CD4-positive, alpha-beta memory T cell (primary cell): Measurements from ENCODE around the gene ZNF423. TPM values are rescaled to one million over a fixed set of nuclear protein-coding genes. Genes with fewer than 3 reads are reported as not detected.

Experiments used
- CTCF ChIA-PET: fragments of 350-600 bp; sonication (Branson Sonifier 250); formaldehyde crosslinking; loops from one replicate; lab custom pipeline; 2021; ENCODE audit warnings: inconsistent platforms; ENCODE audit not compliant: partially characterized antibody; lab: Charles Lee
- POLR2A ChIA-PET: fragments of 350-600 bp; sonication (Branson Sonifier 250); formaldehyde crosslinking; loops from one replicate; lab custom pipeline; 2021; ENCODE audit not compliant: partially characterized antibody; lab: Charles Lee
- DNase-seq, 5 donors: peaks; one replicate each; pipeline versions ENCODE4 v3.0.0 to v3.0.0-alpha.2; 2020 to 2022; ENCODE audit warnings: mixed read lengths in 1 of 5
- H3K27ac ChIP-seq: one replicate; pipeline ENCODE4 v1.7.0; 2013; ENCODE audit warnings: low read depth, low read length
- H3K27me3 ChIP-seq: 2 replicates; pipeline ENCODE4 v1.7.0; 2013; ENCODE audit warnings: mild to moderate bottlenecking, low read length, moderate library complexity; ENCODE audit not compliant: insufficient read depth
- H3K36me3 ChIP-seq: 2 replicates; pipeline ENCODE4 v1.7.0; 2013; ENCODE audit warnings: mild to moderate bottlenecking, low read length, moderate library complexity; ENCODE audit not compliant: insufficient read depth
- H3K4me1 ChIP-seq: 2 replicates; pipeline ENCODE4 v1.7.0; 2013; ENCODE audit warnings: mild to moderate bottlenecking, low read length, moderate library complexity; ENCODE audit not compliant: insufficient read depth
- H3K4me3 ChIP-seq, 2 donors: one replicate each; pipeline ENCODE4 v1.7.0; 2013; ENCODE audit warnings: low read length in 2 of 2, mild to moderate bottlenecking in 1 of 2
- H3K9me3 ChIP-seq, 2 donors: one replicate each; pipeline ENCODE4 v1.7.0; 2013; ENCODE audit warnings: low read length in 2 of 2, control low read depth in 1 of 2; ENCODE audit not compliant: control insufficient read depth in 1 of 2
- H3K27ac Mint-ChIP-seq, 7 donors: one replicate each; pipeline ENCODE4 v1.8.0; 2020 to 2021; ENCODE audit warnings: mixed read lengths in 7 of 7, mild to moderate bottlenecking in 6 of 7, inconsistent platforms in 3 of 7, moderate library complexity in 3 of 7
- H3K27me3 Mint-ChIP-seq, 2 donors: one replicate each; pipeline ENCODE4 v1.8.0; 2020 to 2021; ENCODE audit warnings: mixed read lengths in 2 of 2
- H3K36me3 Mint-ChIP-seq, 2 donors: one replicate each; pipeline ENCODE4 v1.8.0; 2020 to 2021; ENCODE audit warnings: mixed read lengths in 2 of 2, inconsistent platforms in 1 of 2, mild to moderate bottlenecking in 1 of 2
- H3K4me1 Mint-ChIP-seq, 4 donors: one replicate each; pipeline ENCODE4 v1.8.0; 2020 to 2021; ENCODE audit warnings: mixed read lengths in 4 of 4, mild to moderate bottlenecking in 1 of 4
- H3K4me3 Mint-ChIP-seq, 8 donors: one replicate each; pipeline ENCODE4 v1.8.0; 2020 to 2021; ENCODE audit warnings: mixed read lengths in 8 of 8, mild to moderate bottlenecking in 7 of 8, moderate library complexity in 6 of 8, inconsistent platforms in 3 of 8
- H3K9me3 Mint-ChIP-seq, 8 donors: one replicate each; pipeline ENCODE4 v1.8.0; 2020 to 2021; ENCODE audit warnings: mixed read lengths in 8 of 8, mild to moderate bottlenecking in 5 of 8, inconsistent platforms in 3 of 8, moderate library complexity in 1 of 8
- intact Hi-C: fragments of 100-400 bp; cut with micrococcal nuclease; formaldehyde crosslinking; loops from one replicate; pipeline ENCODE4 v1.15.1; 2023
- polyA plus RNA-seq, 2 donors: library from polyadenylated mRNA; unstranded; fragments of 300-500 nt; fragmentation: Illumina TruSeq; gene quantifications; one replicate each; pipeline ENCODE4 v1.2.3, GENCODE V29; 2021
- total RNA-seq, 2 experiments: library from RNA; stranded (reverse); gene quantifications; one replicate each; pipeline ENCODE4 v1.2.3, GENCODE V29; 2021

Gene ZNF423
- total and polyA plus RNA-seq, 4 experiments from 2014 or later = not detected

DNA sequence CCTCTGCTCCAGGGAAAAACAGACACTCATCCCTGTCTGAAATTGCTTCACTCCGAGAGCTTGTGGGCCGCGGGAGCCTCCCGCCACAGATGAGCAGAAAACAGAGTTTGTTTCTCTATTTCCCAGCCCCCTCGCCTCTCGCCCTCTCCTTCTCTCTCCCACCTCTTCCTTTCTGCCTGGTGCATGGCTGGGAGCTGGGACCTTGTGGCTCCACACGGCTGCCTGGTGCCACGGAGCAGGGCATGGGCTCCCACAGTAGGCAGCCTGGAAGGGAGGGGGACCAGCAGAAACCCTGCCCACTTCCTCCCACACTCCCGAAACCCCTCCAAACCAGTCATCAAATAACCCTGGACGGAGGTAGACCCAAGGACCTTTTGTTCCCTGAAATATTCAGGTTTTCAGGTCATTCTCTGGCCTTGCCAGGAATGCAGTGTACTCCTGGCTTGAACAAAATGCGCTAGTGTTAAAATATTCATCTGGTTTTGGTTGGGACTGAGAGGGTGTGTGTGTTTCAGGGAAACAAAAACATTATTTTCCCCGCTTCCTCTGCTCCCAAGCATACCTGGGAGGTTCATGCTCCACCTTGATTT lies 277.4 kb downstream of the ZNF423 start:
- H3K36me3 ChIP-seq = no peaks in the 10 kb centered on the region
- H3K9me3 Mint-ChIP-seq = no peaks in the 10 kb centered on the region

DNA sequence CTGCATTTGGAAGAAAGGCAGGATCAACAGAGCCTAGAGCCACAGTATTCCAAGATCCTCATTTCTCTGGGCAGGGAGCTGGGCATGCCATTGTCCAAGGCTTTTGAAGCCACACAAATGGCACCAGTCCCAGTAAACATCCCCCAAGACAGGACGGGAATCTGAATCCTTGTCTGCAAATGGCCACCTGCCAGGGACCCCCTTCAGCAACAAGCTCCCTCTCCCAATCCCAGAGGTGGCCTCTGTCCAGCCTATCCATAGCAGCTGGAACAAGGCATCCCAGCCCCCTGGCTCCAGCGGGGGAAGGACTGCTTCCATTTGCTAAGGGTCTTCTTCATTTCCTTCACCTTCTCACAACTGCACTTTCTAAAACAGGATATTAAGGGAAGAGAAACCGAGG lies 277.9 kb downstream of the ZNF423 start:
- no peak for DNase-seq
- intact Hi-C loops = no loop called here
- no peaks in the 10 kb centered on the region for H3K9me3 Mint-ChIP-seq
- ChIA-PET POLR2A (no interaction called here), CTCF (no interaction called here)
- Histone ChIP-seq H3K27ac (no peak overlapping the region), H3K36me3 (no peaks in the 10 kb centered on the region), H3K9me3 (no peaks in the 10 kb centered on the region), H3K4me1 (no peaks in the 10 kb centered on the region), H3K4me3 (no peak overlapping the region), H3K27me3 (no peaks in the 10 kb centered on the region)
- H3K36me3 Mint-ChIP-seq = no peaks in the 10 kb centered on the region
- peaks cover 0 to 2% of the 10 kb centered on the region in 2 donors for H3K27me3 Mint-ChIP-seq
- no peaks in the 10 kb centered on the region for H3K4me1 Mint-ChIP-seq
- no peak overlapping the region for H3K27ac Mint-ChIP-seq
- no peak overlapping the region for H3K4me3 Mint-ChIP-seq

More for the DNA sequence above, 277.4 kb downstream of the ZNF423 start:
- no peaks in the 10 kb centered on the region for H3K36me3 Mint-ChIP-seq
- no peaks in the 10 kb centered on the region for H3K27me3 ChIP-seq
- no peaks in the 10 kb centered on the region for H3K9me3 ChIP-seq
- ChIA-PET CTCF (no interaction called here), POLR2A (no interaction called here)
- H3K27me3 Mint-ChIP-seq = peaks cover 0 to 2% of the 10 kb centered on the region in 2 donors
- H3K4me3 Mint-ChIP-seq = no peak overlapping the region
- no peak overlapping the region for H3K27ac Mint-ChIP-seq
- no peak overlapping the region for H3K4me3 ChIP-seq
- DNase-seq = no peak
- intact Hi-C loops = no loop called here
- H3K4me1 Mint-ChIP-seq = no peaks in the 10 kb centered on the region
- H3K4me1 ChIP-seq = no peaks in the 10 kb centered on the region
- no peak overlapping the region for H3K27ac ChIP-seq

DNA sequence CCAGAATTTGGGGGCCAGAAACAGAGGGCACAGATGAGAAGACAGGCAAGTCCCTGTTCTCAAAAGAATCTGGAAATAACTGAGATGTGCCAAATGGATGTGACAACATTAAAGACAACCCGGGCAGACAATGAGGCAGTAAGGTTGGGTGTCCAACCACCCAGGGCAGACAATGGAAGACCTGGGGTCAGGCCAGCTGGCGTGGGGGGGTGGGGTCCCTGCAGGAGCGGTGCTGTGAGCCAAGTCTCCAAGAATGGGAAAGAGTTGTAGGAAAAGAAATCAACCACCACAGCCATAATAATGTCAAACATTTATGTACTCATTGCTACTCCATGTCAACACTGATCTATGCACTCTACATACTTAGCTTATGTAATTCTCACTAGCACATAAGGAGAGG lies 279.0 kb downstream of the ZNF423 start:
- POLR2A ChIA-PET = no interaction called here
- Histone ChIP-seq H3K27me3 (no peaks in the 10 kb centered on the region), H3K4me3 (no peak overlapping the region), H3K27ac (no peak overlapping the region), H3K4me1 (no peaks in the 10 kb centered on the region), H3K36me3 (no peaks in the 10 kb centered on the region), H3K9me3 (no peaks in the 10 kb centered on the region)
- Mint-ChIP-seq H3K27ac (no peak overlapping the region), H3K9me3 (peaks cover 0 to 4% (median 0%) of the 10 kb centered on the region in 8 donors), H3K4me1 (no peaks in the 10 kb centered on the region), H3K27me3 (peaks cover 0 to 2% of the 10 kb centered on the region in 2 donors), H3K36me3 (no peaks in the 10 kb centered on the region), H3K4me3 (no peak overlapping the region)
- no peak for DNase-seq
- CTCF ChIA-PET = no interaction called here
- intact Hi-C loops = no loop called here

DNA sequence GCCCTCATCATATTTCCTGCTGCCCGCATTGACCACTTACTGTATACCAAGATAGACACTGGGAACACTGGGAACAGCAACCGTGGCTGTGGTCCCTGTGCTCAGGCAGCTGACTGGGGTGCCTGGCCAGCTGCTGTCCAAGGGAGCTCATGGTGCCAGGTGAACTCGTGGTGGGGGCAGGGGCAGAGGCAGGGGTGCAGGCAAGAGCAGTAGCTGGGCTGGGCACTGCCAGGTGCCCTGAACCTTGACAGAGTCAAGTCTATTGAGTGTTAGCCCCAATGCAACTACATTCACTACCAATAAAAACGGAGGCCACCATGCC lies 279.8 kb downstream of the ZNF423 start:
- no peak overlapping the region for H3K27ac Mint-ChIP-seq
- H3K4me1 Mint-ChIP-seq = no peaks in the 10 kb centered on the region
- ChIA-PET CTCF (no interaction called here), POLR2A (no interaction called here)
- DNase-seq = no peak
- intact Hi-C loops = no loop called here
- H3K36me3 ChIP-seq = no peaks in the 10 kb centered on the region
- H3K27me3 ChIP-seq = no peaks in the 10 kb centered on the region
- H3K36me3 Mint-ChIP-seq = no peaks in the 10 kb centered on the region
- H3K27me3 Mint-ChIP-seq = peaks cover 0 to 2% of the 10 kb centered on the region in 2 donors
- H3K9me3 ChIP-seq = no peaks in the 10 kb centered on the region
- H3K9me3 Mint-ChIP-seq = peaks cover 0 to 4% (median 0%) of the 10 kb centered on the region in 8 donors
- no peak overlapping the region for H3K4me3 ChIP-seq
- no peak overlapping the region for H3K4me3 Mint-ChIP-seq
- H3K4me1 ChIP-seq = no peaks in the 10 kb centered on the region
- no peak overlapping the region for H3K27ac ChIP-seq

DNA sequence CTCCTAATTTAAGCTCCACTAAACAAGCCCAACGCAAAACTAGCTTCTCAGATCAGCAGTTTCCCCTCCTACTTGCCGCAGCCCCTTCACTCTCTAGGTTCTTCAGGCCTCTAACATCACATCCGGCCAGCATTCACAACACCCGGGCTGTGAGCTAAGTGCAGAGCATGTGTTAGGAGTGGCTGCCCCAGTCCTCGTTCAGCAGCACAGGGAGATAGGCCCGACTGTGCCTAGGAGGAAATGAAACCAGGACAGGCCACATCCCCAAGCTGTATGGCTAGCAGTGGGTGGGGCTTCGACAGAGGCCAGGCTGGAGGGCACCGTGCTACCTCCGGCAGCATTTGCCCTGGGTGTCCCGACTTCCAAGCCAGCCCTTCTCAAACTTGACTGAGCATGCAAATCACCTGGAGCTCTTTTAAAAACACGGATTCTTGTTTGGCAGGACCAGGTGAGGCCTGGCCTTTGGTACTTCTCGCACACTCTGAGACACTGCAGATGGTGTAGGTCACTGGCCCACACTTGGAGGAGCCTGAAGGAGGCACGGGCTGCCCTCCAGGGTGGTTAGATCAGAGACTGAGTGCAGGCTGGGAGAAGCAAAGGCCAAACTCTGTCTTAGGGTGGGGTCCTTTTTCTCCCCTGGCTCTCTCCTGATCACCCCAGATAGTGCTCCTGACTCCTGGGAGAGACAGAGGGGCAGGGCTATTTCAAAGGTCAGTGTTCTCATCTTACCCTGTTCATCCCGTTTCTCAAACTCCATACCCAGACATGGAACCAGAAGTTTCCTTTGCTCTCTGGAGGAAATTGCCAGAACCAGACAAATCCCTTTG lies 280.4 kb downstream of the ZNF423 start:
- no peaks in the 10 kb centered on the region for H3K4me1 Mint-ChIP-seq
- no peaks in the 10 kb centered on the region for H3K27me3 ChIP-seq
- H3K4me3 ChIP-seq = no peak overlapping the region
- H3K4me3 Mint-ChIP-seq = no peak overlapping the region
- intact Hi-C loops = no loop called here
- no peaks in the 10 kb centered on the region for H3K9me3 ChIP-seq
- H3K36me3 ChIP-seq = no peaks in the 10 kb centered on the region
- no peaks in the 10 kb centered on the region for H3K36me3 Mint-ChIP-seq
- ChIA-PET CTCF (no interaction called here), POLR2A (no interaction called here)
- H3K27ac ChIP-seq = no peak overlapping the region
- H3K27me3 Mint-ChIP-seq = peaks cover 0 to 2% of the 10 kb centered on the region in 2 donors
- DNase-seq = no peak
- no peaks in the 10 kb centered on the region for H3K4me1 ChIP-seq
- H3K9me3 Mint-ChIP-seq = peaks cover 0 to 4% (median 0%) of the 10 kb centered on the region in 8 donors
- no peak overlapping the region for H3K27ac Mint-ChIP-seq

DNA sequence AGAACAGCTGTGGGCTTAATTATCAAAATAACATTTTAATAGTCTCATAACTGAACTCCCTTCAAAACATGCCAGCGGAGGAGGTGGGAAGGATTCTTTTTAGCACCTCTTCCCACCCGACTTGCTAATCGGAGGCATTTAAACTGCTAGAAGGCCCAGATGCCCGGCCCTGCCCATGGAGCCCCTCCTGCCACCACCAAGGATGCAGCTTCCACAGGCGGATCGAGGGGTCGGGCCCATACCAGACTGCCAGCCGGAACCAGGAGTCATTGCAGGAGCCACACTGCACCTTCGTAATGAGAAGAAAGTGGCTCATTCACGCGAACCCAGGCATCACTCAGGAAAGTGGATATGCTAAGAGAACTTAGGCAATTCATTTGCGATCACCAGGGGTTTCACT lies 281.1 kb downstream of the ZNF423 start:
- Mint-ChIP-seq H3K4me1 (no peaks in the 10 kb centered on the region), H3K4me3 (no peak overlapping the region), H3K36me3 (no peaks in the 10 kb centered on the region), H3K27ac (no peak overlapping the region), H3K9me3 (peaks cover 0 to 4% (median 0%) of the 10 kb centered on the region in 8 donors), H3K27me3 (peaks cover 0 to 2% of the 10 kb centered on the region in 2 donors)
- POLR2A ChIA-PET = no interaction called here
- Histone ChIP-seq H3K27me3 (no peaks in the 10 kb centered on the region), H3K4me1 (no peaks in the 10 kb centered on the region), H3K36me3 (no peaks in the 10 kb centered on the region), H3K9me3 (no peaks in the 10 kb centered on the region), H3K27ac (no peak overlapping the region), H3K4me3 (no peak overlapping the region)
- CTCF ChIA-PET = no interaction called here
- intact Hi-C loops = no loop called here
- no peak for DNase-seq

DNA sequence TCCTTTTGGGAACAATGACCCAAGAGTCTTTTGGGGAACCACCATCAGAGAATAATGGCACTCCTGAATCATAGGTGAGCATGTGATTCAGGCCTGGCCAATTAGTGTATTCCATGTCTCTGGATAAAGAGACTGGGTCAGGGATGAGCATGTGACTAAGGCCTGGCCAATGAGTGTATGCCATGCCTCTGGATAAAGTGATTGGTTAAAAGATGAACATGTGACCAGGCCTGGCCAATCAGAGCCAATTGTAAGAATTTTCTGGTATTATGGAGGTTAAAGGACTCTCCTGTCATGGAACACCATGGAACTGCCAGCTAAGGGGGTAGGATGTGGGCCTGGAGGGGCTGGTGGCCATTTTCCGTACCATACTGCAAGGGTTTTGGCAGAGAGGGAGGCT lies 288.0 kb downstream of the ZNF423 start:
- no peaks in the 10 kb centered on the region for H3K27me3 Mint-ChIP-seq
- CTCF ChIA-PET = no interaction called here

More for the DNA sequence above, 288.0 kb downstream of the ZNF423 start:
- Histone ChIP-seq H3K27me3 (no peaks in the 10 kb centered on the region), H3K9me3 (no peaks in the 10 kb centered on the region), H3K4me3 (no peak overlapping the region), H3K4me1 (no peaks in the 10 kb centered on the region), H3K27ac (no peak overlapping the region), H3K36me3 (no peaks in the 10 kb centered on the region)
- Mint-ChIP-seq H3K9me3 (peaks cover 0 to 4% (median under 1%) of the 10 kb centered on the region in 8 donors), H3K4me3 (no peak overlapping the region), H3K36me3 (no peaks in the 10 kb centered on the region), H3K27ac (no peak overlapping the region), H3K4me1 (no peaks in the 10 kb centered on the region)
- intact Hi-C loops = no loop called here
- POLR2A ChIA-PET = no interaction called here
- no peak for DNase-seq
